Measurements from ENCODE around the gene ALOX12.
"Not testable (repeated sequence)": the region's sequence is repeated elsewhere in the genome, so short reads cannot be mapped to it uniquely, and the experiment has no call there.

Gene ALOX12

GRCh38 chr17:6995500-6996255 is at the start of gene ALOX12:
ALOX12 (plus strand) TSS chr17:6996049; CDS start chr17:6996118, 69 bp downstream.
- peak; percentile 43 for DNase-seq

GRCh38 chr17:6947745-6948144 is 48.1 kb upstream of the ALOX12 start:
- DNase-seq = no peak

- DNase-seq = peak; percentile 31
These were observed 47.3 kb upstream of the ALOX12 start for GRCh38 chr17:6948562-6948961.

GRCh38 chr17:6948976-6949375 is 46.9 kb upstream of the ALOX12 start:
- DNase-seq = no peak

- not testable (repeated sequence) for DNase-seq
These were observed 44.9 kb upstream of the ALOX12 start for GRCh38 chr17:6950938-6951337.

- DNase-seq = no peak
These were observed 42.2 kb upstream of the ALOX12 start for GRCh38 chr17:6953689-6954088.

- DNase-seq = no peak
These were observed 36.1 kb upstream of the ALOX12 start for GRCh38 chr17:6959700-6960099.

GRCh38 chr17:6969323-6969726 is 26.5 kb upstream of the ALOX12 start:
- no peak for DNase-seq

- no peak for DNase-seq
These were observed 24.9 kb upstream of the ALOX12 start for GRCh38 chr17:6970992-6971391.

- not testable (repeated sequence) for DNase-seq
These were observed 16.4 kb upstream of the ALOX12 start for GRCh38 chr17:6979440-6979839.

- DNase-seq = no peak
These were observed 14.4 kb upstream of the ALOX12 start for GRCh38 chr17:6981426-6981825.

- no peak for DNase-seq
These were observed 10.6 kb upstream of the ALOX12 start for GRCh38 chr17:6985266-6985665.

- no peak for DNase-seq
These were observed 9.2 kb upstream of the ALOX12 start for GRCh38 chr17:6986676-6987075.

- no peak for DNase-seq
These were observed 6.1 kb upstream of the ALOX12 start for GRCh38 chr17:6989779-6990178.

- not testable (repeated sequence) for DNase-seq
These were observed 2.2 kb upstream of the ALOX12 start for GRCh38 chr17:6993613-6994056.

- DNase-seq = no peak
These were observed 1.7 kb upstream of the ALOX12 start for GRCh38 chr17:6994118-6994598.

- no peak for DNase-seq
These were observed 1.1 kb upstream of the ALOX12 start for GRCh38 chr17:6994666-6995256.

- DNase-seq = peak; percentile 20
These were observed 585 bp downstream of the ALOX12 start for GRCh38 chr17:6996256-6997011.

- no peak for DNase-seq
These were observed 1.3 kb downstream of the ALOX12 start for GRCh38 chr17:6997171-6997570.

- DNase-seq = no peak
These were observed 3.1 kb downstream of the ALOX12 start for GRCh38 chr17:6998855-6999508.

GRCh38 chr17:7001318-7001961 is 5.6 kb downstream of the ALOX12 start:
- DNase-seq = no peak

- DNase-seq = no peak
These were observed 6.6 kb downstream of the ALOX12 start for GRCh38 chr17:7002288-7003047.

All from femur (tissue), 1 donor.